Measurements from ENCODE around the gene PAX4. TPM values are rescaled to one million over a fixed set of nuclear protein-coding genes. Genes with fewer than 3 reads are reported as not detected.

Gene PAX4
- total and polyA plus RNA-seq, 9 of the 15 experiments (the other 6 are each of a cell fraction or from before 2014, with no cell fraction given), result not detected

DNA sequence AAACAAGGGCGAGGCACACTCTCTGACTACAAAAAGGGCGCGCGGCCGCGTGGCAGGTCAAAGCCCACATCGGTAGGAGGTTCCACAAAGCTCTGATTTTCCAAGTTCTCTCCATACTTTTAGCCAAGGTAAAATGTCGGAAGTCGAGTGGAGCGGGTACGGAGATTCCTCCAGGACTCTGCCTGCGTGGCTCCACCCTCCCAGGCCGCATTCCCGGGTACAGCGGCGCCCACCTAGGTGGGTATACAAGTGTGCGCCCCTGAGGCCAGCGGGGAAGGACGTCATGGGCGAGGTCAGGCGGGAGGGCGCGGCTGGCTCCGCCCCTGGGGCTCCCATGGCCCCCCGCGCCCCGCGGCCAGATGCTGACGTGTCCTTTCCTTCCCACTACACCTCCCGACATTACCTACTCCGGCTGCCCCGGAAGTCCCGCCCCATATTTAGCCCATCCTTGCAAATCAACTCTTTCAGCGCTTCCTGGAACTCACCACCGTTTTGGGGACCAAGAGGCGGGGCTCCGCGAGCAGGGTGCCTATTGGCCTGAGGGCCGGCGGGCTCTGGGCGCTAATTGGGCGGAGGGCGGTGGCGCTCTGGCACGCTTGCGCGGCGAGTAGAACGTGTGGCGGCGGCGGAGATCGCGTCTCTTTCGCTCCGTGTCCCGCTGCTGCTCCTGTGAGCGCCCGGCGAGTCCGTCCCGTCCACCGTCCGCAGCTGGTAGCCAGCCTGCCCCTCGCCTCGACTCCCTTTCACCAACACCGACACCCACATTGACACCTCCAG is 33.8 kb upstream of the PAX4 start, which contains the start of gene SND1 (continued):
- TF ChIP-seq, protein P1, sequence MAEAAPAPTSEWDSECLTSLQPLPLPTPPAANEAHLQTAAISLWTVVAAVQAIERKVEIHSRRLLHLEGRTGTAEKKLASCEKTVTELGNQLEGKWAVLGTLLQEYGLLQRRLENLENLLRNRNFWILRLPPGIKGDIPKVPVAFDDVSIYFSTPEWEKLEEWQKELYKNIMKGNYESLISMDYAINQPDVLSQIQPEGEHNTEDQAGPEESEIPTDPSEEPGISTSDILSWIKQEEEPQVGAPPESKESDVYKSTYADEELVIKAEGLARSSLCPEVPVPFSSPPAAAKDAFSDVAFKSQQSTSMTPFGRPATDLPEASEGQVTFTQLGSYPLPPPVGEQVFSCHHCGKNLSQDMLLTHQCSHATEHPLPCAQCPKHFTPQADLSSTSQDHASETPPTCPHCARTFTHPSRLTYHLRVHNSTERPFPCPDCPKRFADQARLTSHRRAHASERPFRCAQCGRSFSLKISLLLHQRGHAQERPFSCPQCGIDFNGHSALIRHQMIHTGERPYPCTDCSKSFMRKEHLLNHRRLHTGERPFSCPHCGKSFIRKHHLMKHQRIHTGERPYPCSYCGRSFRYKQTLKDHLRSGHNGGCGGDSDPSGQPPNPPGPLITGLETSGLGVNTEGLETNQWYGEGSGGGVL (CRISPR knock-in tag; IDR thresholded peaks at IDR 0.05), result no peak
- TF ChIP-seq TAF7 (tag; IDR thresholded peaks at IDR 0.05), result peak; percentile 85
- TF ChIP-seq KDM1A (IDR thresholded peaks at IDR 0.05), result peak; percentile 30 to 52; a peak in 1 of 4 replicates
- TF ChIP-seq ZBTB49 (CRISPR knock-in tag; IDR thresholded peaks at IDR 0.05; ENCODE audit: borderline replicate concordance), result peak; percentile 18; the same call in 1 of the 2 replicates
- 0 out of 2 replicates have a peak, but pooled peaks have one; percentile 69 for TF ChIP-seq RBM14 (IDR thresholded peaks at IDR 0.05; ENCODE audit: borderline replicate concordance, insufficient read depth, low read depth, low read length)
- peak; percentile 88 for TF ChIP-seq HNRNPLL (IDR thresholded peaks at IDR 0.05; ENCODE audit: low read depth, low read length, poor library complexity, severe bottlenecking)
- TF ChIP-seq NFIX (CRISPR knock-in tag; IDR thresholded peaks at IDR 0.05; ENCODE audit: low read depth), result no peak
- peak; percentile 40 to 82; a peak in 2 of 4 replicates for TF ChIP-seq NONO (IDR thresholded peaks at IDR 0.05; ENCODE audit: low read depth in 2 of 2, low read length in 1 of 2)
- TF ChIP-seq TBL1XR1 (IDR thresholded peaks at IDR 0.05; ENCODE audit: low read length in 2 of 2), result no peak
- TF ChIP-seq ZNF589 (CRISPR knock-in tag; IDR thresholded peaks at IDR 0.05; ENCODE audit: low read depth), result peak; percentile 94
- TF ChIP-seq HEY1 (CRISPR knock-in tag; IDR thresholded peaks at IDR 0.05; ENCODE audit: borderline replicate concordance), result peak; percentile 74; the same call in 1 of the 2 replicates
- 0 out of 4 replicates have a peak, but pooled peaks of 1 of the 2 experiments have one; percentile 71 for TF ChIP-seq MLX (CRISPR knock-in tag; conservative IDR thresholded peaks at IDR 0.05)
- peak; percentile 85; the same call in 1 of the 2 replicates for TF ChIP-seq PHB (CRISPR knock-in tag; IDR thresholded peaks at IDR 0.05)
- TF ChIP-seq TARDBP (IDR thresholded peaks at IDR 0.05), result 0 out of 2 replicates have a peak, but pooled peaks have one; percentile 69
- TF ChIP-seq HDAC8 (tag; IDR thresholded peaks at IDR 0.05), result no peak
- TF ChIP-seq ZNF79 (CRISPR knock-in tag; IDR thresholded peaks at IDR 0.05; ENCODE audit: low read depth), result peak; percentile 58; the same call in 1 of the 2 replicates
- TF ChIP-seq SMAD1 (IDR thresholded peaks at IDR 0.05; ENCODE audit: low read depth, low read length, partially characterized antibody), result peak; percentile 77
- no peak for TF ChIP-seq ZBTB26 (CRISPR knock-in tag; IDR thresholded peaks at IDR 0.05)
- no peak for TF ChIP-seq KLF10 (CRISPR knock-in tag; IDR thresholded peaks at IDR 0.05)
- no peak for TF ChIP-seq ZNF445 (CRISPR knock-in tag; IDR thresholded peaks at IDR 0.05; ENCODE audit: low read depth)
- TF ChIP-seq MTA2 (IDR thresholded peaks at IDR 0.05; ENCODE audit: low read depth), result peak; percentile 35; the same call in 1 of the 2 replicates

Data from K562 (cell line).